Measurements from ENCODE around the gene BOK.
"Not testable (repeated sequence)": the region's sequence is repeated elsewhere in the genome, so short reads cannot be mapped to it uniquely, and the experiment has no call there.

Gene BOK

GRCh38 chr2:241558532-241559322 lies at the start of gene BOK:
Gene BOK (plus strand): TSS chr2:241558745. CDS start chr2:241559484, 739 bp downstream.
- H3K9me3 Mint-ChIP-seq: peaks cover 15% of the 10 kb centered on the region
- no peak within 1 kb of the TSS for H3K27ac Mint-ChIP-seq
- DNase-seq: no peak
- H3K36me3 Mint-ChIP-seq (ENCODE audit: low read depth): no peaks in the 10 kb centered on the region
- H3K4me3 Mint-ChIP-seq: peak within 1 kb of the TSS; percentile 56
- peaks cover 48% of the 10 kb centered on the region for H3K27me3 Mint-ChIP-seq
- H3K4me1 Mint-ChIP-seq (ENCODE audit: low read depth): peaks cover 10% of the 10 kb centered on the region

- DNase-seq: no peak
- H3K36me3 Mint-ChIP-seq (ENCODE audit: low read depth): peaks cover 20% of the 10 kb centered on the region
- peak overlapping the region; percentile 61 for H3K27ac Mint-ChIP-seq
- peak overlapping the region; percentile 46 for H3K4me3 Mint-ChIP-seq
- H3K27me3 Mint-ChIP-seq: no peaks in the 10 kb centered on the region
- H3K4me1 Mint-ChIP-seq (ENCODE audit: low read depth): peaks cover 29% of the 10 kb centered on the region
- peaks cover 3% of the 10 kb centered on the region for H3K9me3 Mint-ChIP-seq
These were observed 49.3 kb upstream of the BOK start for GRCh38 chr2:241509155-241509784.

- Mint-ChIP-seq H3K4me3 (no peak overlapping the region), H3K27me3 (no peaks in the 10 kb centered on the region), H3K36me3 (ENCODE audit: low read depth) (peaks cover 13% of the 10 kb centered on the region), H3K27ac (no peak overlapping the region), H3K9me3 (peaks cover 3% of the 10 kb centered on the region), H3K4me1 (ENCODE audit: low read depth) (peaks cover 32% of the 10 kb centered on the region)
- no peak for DNase-seq
These were observed 47.3 kb upstream of the BOK start for GRCh38 chr2:241511091-241511741.

- Mint-ChIP-seq H3K27me3 (peaks cover under 1% of the 10 kb centered on the region), H3K4me3 (no peak overlapping the region), H3K4me1 (ENCODE audit: low read depth) (peaks cover 12% of the 10 kb centered on the region), H3K27ac (no peak overlapping the region), H3K36me3 (ENCODE audit: low read depth) (no peaks in the 10 kb centered on the region), H3K9me3 (peaks cover 7% of the 10 kb centered on the region)
- no peak for DNase-seq
These were observed 44.0 kb upstream of the BOK start for GRCh38 chr2:241514553-241514952.

GRCh38 chr2:241514986-241515737 lies 43.4 kb upstream of the BOK start:
- Mint-ChIP-seq H3K4me3 (peak overlapping the region; percentile 13), H3K9me3 (peaks cover 6% of the 10 kb centered on the region), H3K27ac (peak overlapping the region; percentile 50), H3K27me3 (peaks cover 3% of the 10 kb centered on the region), H3K4me1 (ENCODE audit: low read depth) (peaks cover 10% of the 10 kb centered on the region), H3K36me3 (ENCODE audit: low read depth) (no peaks in the 10 kb centered on the region)
- DNase-seq: no peak

GRCh38 chr2:241516520-241516965 lies 42.0 kb upstream of the BOK start:
- Mint-ChIP-seq H3K27me3 (peaks cover 8% of the 10 kb centered on the region), H3K4me3 (no peak overlapping the region), H3K27ac (no peak overlapping the region), H3K9me3 (peaks cover 6% of the 10 kb centered on the region), H3K4me1 (ENCODE audit: low read depth) (peaks cover 10% of the 10 kb centered on the region), H3K36me3 (ENCODE audit: low read depth) (no peaks in the 10 kb centered on the region)
- no peak for DNase-seq

GRCh38 chr2:241517297-241517696 lies 41.2 kb upstream of the BOK start:
- Mint-ChIP-seq H3K36me3 (ENCODE audit: low read depth) (no peaks in the 10 kb centered on the region), H3K4me3 (no peak overlapping the region), H3K4me1 (ENCODE audit: low read depth) (peaks cover 10% of the 10 kb centered on the region), H3K9me3 (peaks cover 6% of the 10 kb centered on the region), H3K27me3 (peaks cover 10% of the 10 kb centered on the region), H3K27ac (no peak overlapping the region)
- no peak for DNase-seq

- Mint-ChIP-seq H3K36me3 (ENCODE audit: low read depth) (no peaks in the 10 kb centered on the region), H3K27ac (no peak overlapping the region), H3K4me1 (ENCODE audit: low read depth) (peaks cover 10% of the 10 kb centered on the region), H3K9me3 (peaks cover 6% of the 10 kb centered on the region), H3K27me3 (peaks cover 14% of the 10 kb centered on the region), H3K4me3 (no peak overlapping the region)
- DNase-seq: no peak
These were observed 38.9 kb upstream of the BOK start for GRCh38 chr2:241519669-241520068.

- Mint-ChIP-seq H3K36me3 (ENCODE audit: low read depth) (no peaks in the 10 kb centered on the region), H3K4me1 (ENCODE audit: low read depth) (no peaks in the 10 kb centered on the region), H3K9me3 (peaks cover 8% of the 10 kb centered on the region), H3K4me3 (no peak overlapping the region), H3K27ac (no peak overlapping the region), H3K27me3 (peaks cover 14% of the 10 kb centered on the region)
- DNase-seq: no peak
These were observed 36.1 kb upstream of the BOK start for GRCh38 chr2:241522477-241522876.

GRCh38 chr2:241525818-241526780 lies 32.4 kb upstream of the BOK start:
- not testable (repeated sequence) for H3K9me3 Mint-ChIP-seq; H3K27me3 Mint-ChIP-seq; H3K4me1 Mint-ChIP-seq (ENCODE audit: low read depth); H3K4me3 Mint-ChIP-seq; H3K36me3 Mint-ChIP-seq (ENCODE audit: low read depth); H3K27ac Mint-ChIP-seq; DNase-seq

- Mint-ChIP-seq H3K4me1 (ENCODE audit: low read depth) (no peaks in the 10 kb centered on the region), H3K27ac (no peak overlapping the region), H3K4me3 (no peak overlapping the region), H3K36me3 (ENCODE audit: low read depth) (no peaks in the 10 kb centered on the region), H3K27me3 (no peaks in the 10 kb centered on the region), H3K9me3 (peaks cover 6% of the 10 kb centered on the region)
- DNase-seq: no peak
These were observed 28.0 kb upstream of the BOK start for GRCh38 chr2:241530571-241530970.

- Mint-ChIP-seq H3K27ac (no peak overlapping the region), H3K9me3 (peaks cover 2% of the 10 kb centered on the region), H3K4me3 (no peak overlapping the region), H3K36me3 (ENCODE audit: low read depth) (no peaks in the 10 kb centered on the region), H3K27me3 (no peaks in the 10 kb centered on the region), H3K4me1 (ENCODE audit: low read depth) (no peaks in the 10 kb centered on the region)
- DNase-seq: no peak
These were observed 27.3 kb upstream of the BOK start for GRCh38 chr2:241531161-241531722.

GRCh38 chr2:241532168-241532567 lies 26.4 kb upstream of the BOK start:
- Mint-ChIP-seq H3K4me1 (ENCODE audit: low read depth) (no peaks in the 10 kb centered on the region), H3K4me3 (no peak overlapping the region), H3K27me3 (no peaks in the 10 kb centered on the region), H3K9me3 (no peaks in the 10 kb centered on the region), H3K36me3 (ENCODE audit: low read depth) (no peaks in the 10 kb centered on the region), H3K27ac (no peak overlapping the region)
- no peak for DNase-seq

Data from activated T-cell treated with anti-CD3 and anti-CD28 coated beads, Interleukin-2, amount 50 U/mL, for 24 hours (primary cell).